ENCODE results near the gene AKR1B1.

The AKR1B1 gene

GRCh38 chr7:134448356-134449229, 10.3 kb downstream of the AKR1B1 start:
- Histone ChIP-seq H3K4me1 (ENCODE audit: control insufficient read depth in 5 of 5, insufficient read depth in 5 of 5, low read length in 5 of 5) (peaks cover 0 to 26% (median 10%) of the 10 kb centered on the region in 5 donors), H3K9ac (ENCODE audit: low read length in 5 of 5) (no peak overlapping the region), H3K4me3 (ENCODE audit: low read depth in 1 of 5, low read length in 5 of 5) (no peak overlapping the region), H3K27me3 (ENCODE audit: control insufficient read depth in 5 of 5, insufficient read depth in 4 of 5, low read length in 5 of 5) (no peaks in the 10 kb centered on the region), H3K9me3 (ENCODE audit: control insufficient read depth in 5 of 5, low read length in 5 of 5) (no peaks in the 10 kb centered on the region), H3K27ac (ENCODE audit: low read depth, low read length) (no peak overlapping the region), H3K36me3 (ENCODE audit: control insufficient read depth in 5 of 5, insufficient read depth in 5 of 5, low read length in 5 of 5) (peaks cover 8 to 78% (median 73%) of the 10 kb centered on the region in 5 donors)

GRCh38 chr7:134447383-134447782, 11.5 kb downstream of the AKR1B1 start:
- peaks cover 8 to 90% (median 85%) of the 10 kb centered on the region in 5 donors for H3K36me3 ChIP-seq (ENCODE audit: control insufficient read depth in 5 of 5, insufficient read depth in 5 of 5, low read length in 5 of 5)
- no peaks in the 10 kb centered on the region for H3K9me3 ChIP-seq (ENCODE audit: control insufficient read depth in 5 of 5, low read length in 5 of 5)
- H3K27ac ChIP-seq (ENCODE audit: low read depth, low read length) = no peak overlapping the region
- H3K4me1 ChIP-seq (ENCODE audit: control insufficient read depth in 5 of 5, insufficient read depth in 5 of 5, low read length in 5 of 5) = peaks cover 0 to 14% (median 0%) of the 10 kb centered on the region in 5 donors
- H3K9ac ChIP-seq (ENCODE audit: low read length in 5 of 5) = no peak overlapping the region
- H3K27me3 ChIP-seq (ENCODE audit: control insufficient read depth in 5 of 5, insufficient read depth in 4 of 5, low read length in 5 of 5) = no peaks in the 10 kb centered on the region
- H3K4me3 ChIP-seq (ENCODE audit: low read depth in 1 of 5, low read length in 5 of 5) = no peak overlapping the region

GRCh38 chr7:134446923-134447322, 12.0 kb downstream of the AKR1B1 start:
- Histone ChIP-seq H3K4me3 (ENCODE audit: low read depth in 1 of 5, low read length in 5 of 5) (no peak overlapping the region), H3K9me3 (ENCODE audit: control insufficient read depth in 5 of 5, low read length in 5 of 5) (no peaks in the 10 kb centered on the region), H3K9ac (ENCODE audit: low read length in 5 of 5) (no peak overlapping the region), H3K36me3 (ENCODE audit: control insufficient read depth in 5 of 5, insufficient read depth in 5 of 5, low read length in 5 of 5) (peaks cover 10 to 95% (median 90%) of the 10 kb centered on the region in 5 donors), H3K27me3 (ENCODE audit: control insufficient read depth in 5 of 5, insufficient read depth in 4 of 5, low read length in 5 of 5) (no peaks in the 10 kb centered on the region), H3K4me1 (ENCODE audit: control insufficient read depth in 5 of 5, insufficient read depth in 5 of 5, low read length in 5 of 5) (peaks cover 0 to 9% (median 0%) of the 10 kb centered on the region in 5 donors), H3K27ac (ENCODE audit: low read depth, low read length) (no peak overlapping the region)

- Histone ChIP-seq H3K4me3 (ENCODE audit: low read depth in 1 of 5, low read length in 5 of 5) (no peak overlapping the region), H3K4me1 (ENCODE audit: control insufficient read depth in 5 of 5, insufficient read depth in 5 of 5, low read length in 5 of 5) (peaks cover 0 to 5% (median 0%) of the 10 kb centered on the region in 5 donors), H3K9me3 (ENCODE audit: control insufficient read depth in 5 of 5, low read length in 5 of 5) (no peaks in the 10 kb centered on the region), H3K36me3 (ENCODE audit: control insufficient read depth in 5 of 5, insufficient read depth in 5 of 5, low read length in 5 of 5) (peaks cover 13 to 97% (median 94%) of the 10 kb centered on the region in 5 donors), H3K9ac (ENCODE audit: low read length in 5 of 5) (no peak overlapping the region), H3K27ac (ENCODE audit: low read depth, low read length) (no peak overlapping the region), H3K27me3 (ENCODE audit: control insufficient read depth in 5 of 5, insufficient read depth in 4 of 5, low read length in 5 of 5) (no peaks in the 10 kb centered on the region)
Observed at GRCh38 chr7:134446446-134446845, 12.5 kb downstream of the AKR1B1 start.

- no peak overlapping the region for H3K27ac ChIP-seq (ENCODE audit: low read depth, low read length)
Observed at GRCh38 chr7:134444961-134445315, 14.0 kb downstream of the AKR1B1 start.

GRCh38 chr7:134444198-134444960, 14.5 kb downstream of the AKR1B1 start:
- no peak overlapping the region for H3K27ac ChIP-seq (ENCODE audit: low read depth, low read length)
- H3K27me3 ChIP-seq (ENCODE audit: control insufficient read depth in 5 of 5, insufficient read depth in 4 of 5, low read length in 5 of 5) = no peaks in the 10 kb centered on the region
- no peaks in the 10 kb centered on the region for H3K9me3 ChIP-seq (ENCODE audit: control insufficient read depth in 5 of 5, low read length in 5 of 5)
- H3K36me3 ChIP-seq (ENCODE audit: control insufficient read depth in 5 of 5, insufficient read depth in 5 of 5, low read length in 5 of 5) = peaks cover 14 to 89% (median 83%) of the 10 kb centered on the region in 5 donors
- no peak overlapping the region for H3K9ac ChIP-seq (ENCODE audit: low read length in 5 of 5)
- no peak overlapping the region for H3K4me3 ChIP-seq (ENCODE audit: low read depth in 1 of 5, low read length in 5 of 5)
- H3K4me1 ChIP-seq (ENCODE audit: control insufficient read depth in 5 of 5, insufficient read depth in 5 of 5, low read length in 5 of 5) = no peaks in the 10 kb centered on the region

More at GRCh38 chr7:134444961-134445315, 14.0 kb downstream of the AKR1B1 start:
- no peaks in the 10 kb centered on the region for H3K9me3 ChIP-seq (ENCODE audit: control insufficient read depth in 5 of 5, low read length in 5 of 5)
- no peak overlapping the region for H3K9ac ChIP-seq (ENCODE audit: low read length in 5 of 5)
- H3K27me3 ChIP-seq (ENCODE audit: control insufficient read depth in 5 of 5, insufficient read depth in 4 of 5, low read length in 5 of 5) = no peaks in the 10 kb centered on the region
- peaks cover 14 to 95% (median 89%) of the 10 kb centered on the region in 5 donors for H3K36me3 ChIP-seq (ENCODE audit: control insufficient read depth in 5 of 5, insufficient read depth in 5 of 5, low read length in 5 of 5)
- H3K4me3 ChIP-seq (ENCODE audit: low read depth in 1 of 5, low read length in 5 of 5) = no peak overlapping the region
- H3K4me1 ChIP-seq (ENCODE audit: control insufficient read depth in 5 of 5, insufficient read depth in 5 of 5, low read length in 5 of 5) = no peaks in the 10 kb centered on the region

- Histone ChIP-seq H3K9me3 (ENCODE audit: control insufficient read depth in 5 of 5, low read length in 5 of 5) (peaks cover 0 to 5% (median 0%) of the 10 kb centered on the region in 5 donors), H3K27me3 (ENCODE audit: control insufficient read depth in 5 of 5, insufficient read depth in 4 of 5, low read length in 5 of 5) (no peaks in the 10 kb centered on the region), H3K4me3 (ENCODE audit: low read depth in 1 of 5, low read length in 5 of 5) (no peak overlapping the region), H3K4me1 (ENCODE audit: control insufficient read depth in 5 of 5, insufficient read depth in 5 of 5, low read length in 5 of 5) (no peaks in the 10 kb centered on the region), H3K27ac (ENCODE audit: low read depth, low read length) (no peak overlapping the region), H3K36me3 (ENCODE audit: control insufficient read depth in 5 of 5, insufficient read depth in 5 of 5, low read length in 5 of 5) (peaks cover 14 to 83% (median 77%) of the 10 kb centered on the region in 5 donors), H3K9ac (ENCODE audit: low read length in 5 of 5) (no peak overlapping the region)
Observed at GRCh38 chr7:134443396-134444070, 15.4 kb downstream of the AKR1B1 start.

- H3K9ac ChIP-seq (ENCODE audit: low read length in 5 of 5) = no peak overlapping the region
- peaks cover 0 to 6% (median 0%) of the 10 kb centered on the region in 5 donors for H3K9me3 ChIP-seq (ENCODE audit: control insufficient read depth in 5 of 5, low read length in 5 of 5)
- no peak overlapping the region for H3K4me3 ChIP-seq (ENCODE audit: low read depth in 1 of 5, low read length in 5 of 5)
- no peak overlapping the region for H3K27ac ChIP-seq (ENCODE audit: low read depth, low read length)
- H3K36me3 ChIP-seq (ENCODE audit: control insufficient read depth in 5 of 5, insufficient read depth in 5 of 5, low read length in 5 of 5) = peaks cover 14 to 74% (median 68%) of the 10 kb centered on the region in 5 donors
- H3K27me3 ChIP-seq (ENCODE audit: control insufficient read depth in 5 of 5, insufficient read depth in 4 of 5, low read length in 5 of 5) = no peaks in the 10 kb centered on the region
- no peaks in the 10 kb centered on the region for H3K4me1 ChIP-seq (ENCODE audit: control insufficient read depth in 5 of 5, insufficient read depth in 5 of 5, low read length in 5 of 5)
Observed at GRCh38 chr7:134442441-134443220, 16.3 kb downstream of the AKR1B1 start.

GRCh38 chr7:134441264-134441663, 17.6 kb downstream of the AKR1B1 start:
- Histone ChIP-seq H3K4me3 (ENCODE audit: low read depth in 1 of 5, low read length in 5 of 5) (no peak overlapping the region), H3K27me3 (ENCODE audit: control insufficient read depth in 5 of 5, insufficient read depth in 4 of 5, low read length in 5 of 5) (no peaks in the 10 kb centered on the region), H3K9ac (ENCODE audit: low read length in 5 of 5) (no peak overlapping the region), H3K36me3 (ENCODE audit: control insufficient read depth in 5 of 5, insufficient read depth in 5 of 5, low read length in 5 of 5) (peaks cover 14 to 62% (median 55%) of the 10 kb centered on the region in 5 donors), H3K4me1 (ENCODE audit: control insufficient read depth in 5 of 5, insufficient read depth in 5 of 5, low read length in 5 of 5) (no peaks in the 10 kb centered on the region), H3K9me3 (ENCODE audit: control insufficient read depth in 5 of 5, low read length in 5 of 5) (peaks cover 0 to 6% (median 0%) of the 10 kb centered on the region in 5 donors), H3K27ac (ENCODE audit: low read depth, low read length) (no peak overlapping the region)

All from subcutaneous abdominal adipose tissue (tissue), 5 donors.